ENCODE results near the gene CCDC102B. TPM values are rescaled to one million over a fixed set of nuclear protein-coding genes. Genes with fewer than 3 reads are reported as not detected.

CCDC102B gene
- total RNA-seq, 1 experiment from 2014 or later, result 2.1 TPM

DNA sequence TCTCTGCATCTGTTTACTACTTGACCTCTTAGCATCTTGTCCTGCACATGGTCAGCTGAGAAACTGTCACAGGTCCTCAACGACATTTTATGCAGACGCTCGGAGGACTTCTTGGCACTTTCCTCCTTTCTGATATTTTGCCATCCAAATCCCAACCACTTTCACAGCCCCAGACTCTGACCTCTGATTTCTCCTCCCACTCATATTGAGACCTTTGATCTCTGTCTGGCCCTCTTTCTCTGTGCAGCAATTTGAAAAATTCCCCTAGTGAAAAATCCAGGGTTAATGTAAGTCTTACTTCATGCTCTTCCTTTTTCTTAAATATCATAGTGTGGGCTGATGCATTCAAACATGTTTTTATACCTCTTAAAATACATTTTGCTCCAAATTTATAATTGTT lies 273.8 kb downstream of the CCDC102B start:
- CTCF ChIA-PET, result no interaction called here
- H3K4me3 Mint-ChIP-seq (ENCODE audit: low read depth, unreplicated experiment), result no peak overlapping the region
- no peaks in the 10 kb centered on the region for H3K9me3 Mint-ChIP-seq (ENCODE audit: low read depth, unreplicated experiment)
- DNase-seq, result no peak
- intact Hi-C loops (cut with micrococcal nuclease; ENCODE audit: unreplicated experiment), result no loop called here
- no peak overlapping the region for H3K27ac Mint-ChIP-seq (ENCODE audit: unreplicated experiment)
- H3K27me3 Mint-ChIP-seq (ENCODE audit: unreplicated experiment), result no peaks in the 10 kb centered on the region
- no peaks in the 10 kb centered on the region for H3K36me3 Mint-ChIP-seq (ENCODE audit: insufficient read depth, unreplicated experiment)
- TF ChIP-seq, protein P1, sequence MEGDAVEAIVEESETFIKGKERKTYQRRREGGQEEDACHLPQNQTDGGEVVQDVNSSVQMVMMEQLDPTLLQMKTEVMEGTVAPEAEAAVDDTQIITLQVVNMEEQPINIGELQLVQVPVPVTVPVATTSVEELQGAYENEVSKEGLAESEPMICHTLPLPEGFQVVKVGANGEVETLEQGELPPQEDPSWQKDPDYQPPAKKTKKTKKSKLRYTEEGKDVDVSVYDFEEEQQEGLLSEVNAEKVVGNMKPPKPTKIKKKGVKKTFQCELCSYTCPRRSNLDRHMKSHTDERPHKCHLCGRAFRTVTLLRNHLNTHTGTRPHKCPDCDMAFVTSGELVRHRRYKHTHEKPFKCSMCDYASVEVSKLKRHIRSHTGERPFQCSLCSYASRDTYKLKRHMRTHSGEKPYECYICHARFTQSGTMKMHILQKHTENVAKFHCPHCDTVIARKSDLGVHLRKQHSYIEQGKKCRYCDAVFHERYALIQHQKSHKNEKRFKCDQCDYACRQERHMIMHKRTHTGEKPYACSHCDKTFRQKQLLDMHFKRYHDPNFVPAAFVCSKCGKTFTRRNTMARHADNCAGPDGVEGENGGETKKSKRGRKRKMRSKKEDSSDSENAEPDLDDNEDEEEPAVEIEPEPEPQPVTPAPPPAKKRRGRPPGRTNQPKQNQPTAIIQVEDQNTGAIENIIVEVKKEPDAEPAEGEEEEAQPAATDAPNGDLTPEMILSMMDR (IDR thresholded peaks at IDR 0.05; ENCODE audit: unreplicated experiment), result no peak
- no peaks in the 10 kb centered on the region for H3K4me1 Mint-ChIP-seq (ENCODE audit: low read depth, unreplicated experiment)
- BruUV-seq (replicated peaks), result no TSS peak

DNA sequence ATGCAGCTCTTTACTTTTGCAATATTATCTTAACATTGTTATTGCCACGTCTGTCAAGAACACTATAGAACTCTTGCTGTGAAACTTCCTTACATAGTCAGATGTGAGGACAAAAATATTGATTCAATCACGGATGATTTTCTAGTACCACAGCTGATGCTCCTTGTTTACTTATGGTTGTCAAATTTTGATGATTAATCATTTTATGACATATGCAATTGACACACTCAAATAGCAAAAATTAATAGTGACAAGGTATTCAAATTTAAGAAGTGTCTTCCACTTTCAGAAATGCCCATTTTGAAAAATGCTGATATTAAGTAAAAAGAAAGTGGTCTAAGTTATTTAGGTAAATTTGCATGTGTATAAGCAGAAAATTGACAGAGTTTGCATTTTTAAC lies 284.0 kb downstream of the CCDC102B start:
- no peak for DNase-seq
- intact Hi-C loops (cut with micrococcal nuclease; ENCODE audit: unreplicated experiment), result no loop called here
- H3K9me3 Mint-ChIP-seq (ENCODE audit: low read depth, unreplicated experiment), result peaks cover 3% of the 10 kb centered on the region
- no peak overlapping the region for H3K27ac Mint-ChIP-seq (ENCODE audit: unreplicated experiment)
- no peaks in the 10 kb centered on the region for H3K36me3 Mint-ChIP-seq (ENCODE audit: insufficient read depth, unreplicated experiment)
- H3K4me3 Mint-ChIP-seq (ENCODE audit: low read depth, unreplicated experiment), result no peak overlapping the region
- TF ChIP-seq, protein P1 (IDR thresholded peaks at IDR 0.05; ENCODE audit: unreplicated experiment), result no peak
- no peaks in the 10 kb centered on the region for H3K27me3 Mint-ChIP-seq (ENCODE audit: unreplicated experiment)
- CTCF ChIA-PET, result no interaction called here
- BruUV-seq (replicated peaks), result no TSS peak
- H3K4me1 Mint-ChIP-seq (ENCODE audit: low read depth, unreplicated experiment), result no peaks in the 10 kb centered on the region

DNA sequence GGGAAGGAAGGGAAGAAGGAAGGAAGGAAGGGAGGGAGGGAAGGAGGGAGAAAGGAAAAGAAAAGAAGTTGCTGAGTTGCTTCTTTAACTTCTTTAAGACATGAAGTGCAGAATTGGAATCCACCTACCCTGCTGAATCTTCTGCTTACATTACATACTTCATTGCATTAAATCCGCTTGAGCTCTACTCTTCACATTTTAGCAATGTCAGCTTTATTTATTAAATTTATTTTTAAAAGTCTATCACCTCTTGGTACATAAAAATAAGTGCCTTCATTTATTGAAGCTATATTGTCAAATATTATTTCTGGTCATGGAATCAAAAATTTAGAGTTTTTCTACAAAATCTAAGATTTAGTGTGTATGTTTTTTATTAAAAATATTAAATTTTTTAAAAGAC lies 284.6 kb downstream of the CCDC102B start:
- DNase-seq, result no peak
- Mint-ChIP-seq H3K4me1 (ENCODE audit: low read depth, unreplicated experiment) (no peaks in the 10 kb centered on the region), H3K27ac (ENCODE audit: unreplicated experiment) (no peak overlapping the region), H3K4me3 (ENCODE audit: low read depth, unreplicated experiment) (no peak overlapping the region), H3K27me3 (ENCODE audit: unreplicated experiment) (no peaks in the 10 kb centered on the region), H3K9me3 (ENCODE audit: low read depth, unreplicated experiment) (no peaks in the 10 kb centered on the region), H3K36me3 (ENCODE audit: insufficient read depth, unreplicated experiment) (no peaks in the 10 kb centered on the region)
- CTCF ChIA-PET, result no interaction called here
- TF ChIP-seq, protein P1 (IDR thresholded peaks at IDR 0.05; ENCODE audit: unreplicated experiment), result no peak
- BruUV-seq (replicated peaks), result no TSS peak
- intact Hi-C loops (cut with micrococcal nuclease; ENCODE audit: unreplicated experiment), result no loop called here

DNA sequence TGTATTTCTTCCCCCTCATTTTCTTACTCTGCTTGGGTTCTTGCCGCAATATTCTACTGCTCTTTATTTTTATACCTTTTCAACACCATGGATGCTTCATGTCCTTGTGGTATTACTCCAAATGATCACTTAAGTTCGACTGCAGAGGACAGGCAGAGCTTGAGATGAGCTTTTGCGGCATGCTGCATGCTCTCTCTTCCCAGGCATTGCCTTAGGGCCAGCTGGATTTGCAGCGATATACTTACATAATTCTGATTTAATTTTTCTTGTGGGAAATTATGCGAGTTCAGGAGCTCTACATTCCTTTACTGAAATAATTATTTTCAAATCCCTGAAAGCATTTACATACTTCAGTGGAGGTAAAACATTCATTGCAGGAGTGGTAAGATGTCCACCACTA lies 288.1 kb downstream of the CCDC102B start:
- Mint-ChIP-seq H3K36me3 (ENCODE audit: insufficient read depth, unreplicated experiment) (no peaks in the 10 kb centered on the region), H3K9me3 (ENCODE audit: low read depth, unreplicated experiment) (no peaks in the 10 kb centered on the region), H3K27ac (ENCODE audit: unreplicated experiment) (no peak overlapping the region), H3K4me1 (ENCODE audit: low read depth, unreplicated experiment) (no peaks in the 10 kb centered on the region), H3K4me3 (ENCODE audit: low read depth, unreplicated experiment) (no peak overlapping the region), H3K27me3 (ENCODE audit: unreplicated experiment) (no peaks in the 10 kb centered on the region)
- CTCF ChIA-PET, result interaction anchor here (0.6 kb wide), 1 partner anchor 1223 kb away, joined by 3 read pairs; no protein-coding TSS in a partner anchor
- intact Hi-C loops (cut with micrococcal nuclease; ENCODE audit: unreplicated experiment), result no loop called here
- no peak for DNase-seq
- no TSS peak for BruUV-seq (replicated peaks)
- TF ChIP-seq, protein P1 (IDR thresholded peaks at IDR 0.05; ENCODE audit: unreplicated experiment), result no peak

All from Calu3 (cell line).